K562 (cell line): ENCODE data around the gene PTGER3. TPM values are rescaled to one million over a fixed set of nuclear protein-coding genes. Genes with fewer than 3 reads are reported as not detected.

ENCODE experiments used
- ATAC-seq: fragments of 200-7000 bp; cut with Tn5 transposase; 3 replicates; pipeline ENCODE4 v1.9.1; 2020; ENCODE audit warnings: moderate library complexity
- BruUV-seq: library from RNA; stranded (reverse); fragments of 400-500 nt; replicated peaks from 2 replicates; lab custom pipeline; 2021; lab: Mats Ljungman, UMichigan
- CTCF ChIA-PET: fragments of 300-600 bp; formaldehyde crosslinking; extraction: SDS; loops from one replicate; lab custom pipeline; 2021; ENCODE audit warnings: low intra/inter-chr PET ratio; lab: Yijun Ruan, JAX
- POLR2A ChIA-PET: fragments of 300-600, 350-650 bp; sonication (Branson Sonifier 250); formaldehyde crosslinking; extraction: SDS; loops from one replicate; lab custom pipeline; 2021; ENCODE audit warnings: antibody characterized with exemption, inconsistent platforms; lab: Yijun Ruan, JAX
- DNase-seq, 4 experiments: peaks; one replicate each; pipeline versions ENCODE4 v3.0.0 to v3.0.0-alpha.2; 2011 to 2018; ENCODE audit warnings: low spot score in 3 of 4, mixed read lengths in 3 of 4; ENCODE audit errors: extremely low read depth in 1 of 4
- FAIRE-seq: peaks from 2 replicates; lab custom pipeline; 2011; peaks lifted over from hg19 to GRCh38; lab: Jason Lieb, UNC
- H2AFZ ChIP-seq: 2 replicates; pipeline ENCODE4 v1.6.0; 2011; ENCODE audit warnings: low read depth, low read length, control low read depth, inconsistent platforms
- H3K27ac ChIP-seq: fragments of 200-600 bp; 3 replicates; pipeline ENCODE4 v1.8.0; 2011; ENCODE audit warnings: low read depth, mild to moderate bottlenecking, control low read depth, inconsistent platforms, low read length, moderate library complexity, mixed read lengths; ENCODE audit errors: extremely low read depth
- H3K27me3 ChIP-seq, 2 experiments: fragments of 300-600 bp in 1 of 2; 2 replicates in 1 of 2; 3 replicates in 1 of 2; pipeline versions ENCODE4 v1.6.0 to v1.8.0; 2011; ENCODE audit warnings: inconsistent platforms in 2 of 2, low read length in 2 of 2, mild to moderate bottlenecking in 1 of 2, mixed read lengths in 1 of 2, moderate library complexity in 1 of 2; ENCODE audit not compliant: control insufficient read depth in 2 of 2, insufficient read depth in 2 of 2
- H3K36me3 ChIP-seq: fragments of 300-600 bp; 3 replicates; pipeline ENCODE4 v1.8.0; 2011; ENCODE audit warnings: mild to moderate bottlenecking, low read length, inconsistent platforms; ENCODE audit not compliant: control insufficient read depth, insufficient read depth
- H3K4me1 ChIP-seq, 2 experiments: fragments of 200-600 bp in 1 of 2; replicated peaks in 1 of 2; 2 replicates in 1 of 2; 3 replicates in 1 of 2; pipeline versions ENCODE4 v1.5.1 to v1.8.0; 2011; ENCODE audit warnings: inconsistent platforms in 2 of 2, low read length in 2 of 2, mild to moderate bottlenecking in 1 of 2, mixed read lengths in 1 of 2, moderate library complexity in 1 of 2; ENCODE audit not compliant: control insufficient read depth in 2 of 2, insufficient read depth in 2 of 2
- H3K4me2 ChIP-seq: 2 replicates; pipeline ENCODE4 v1.6.1; 2011; ENCODE audit warnings: low read length, control low read depth, inconsistent platforms, mixed read lengths; ENCODE audit not compliant: insufficient read depth
- H3K4me3 ChIP-seq: fragments of 200-600 bp; sonication (generic), shearing (Covaris generic); 2 replicates; pipeline ENCODE4 v1.5.1; 2016; ENCODE audit warnings: control low read depth, inconsistent platforms
- H3K79me2 ChIP-seq: fragments of 200-600 bp; 3 replicates; pipeline ENCODE4 v1.8.0; 2011; ENCODE audit warnings: low read length, inconsistent platforms; ENCODE audit not compliant: control insufficient read depth, insufficient read depth
- H3K9ac ChIP-seq, 2 experiments: 2 replicates each; pipeline versions ENCODE4 v1.6.0 to v1.6.1; 2011; ENCODE audit warnings: low read depth in 2 of 2, low read length in 2 of 2, control low read depth in 1 of 2, inconsistent platforms in 1 of 2, mild to moderate bottlenecking in 1 of 2, mixed read lengths in 1 of 2; ENCODE audit not compliant: insufficient read depth in 1 of 2
- H3K9me1 ChIP-seq: one replicate; pipeline ENCODE4 v1.6.0; 2011; ENCODE audit warnings: inconsistent platforms, mild to moderate bottlenecking, low read length, moderate library complexity; ENCODE audit not compliant: control insufficient read depth, insufficient read depth
- H3K9me3 ChIP-seq: replicated peaks from 2 replicates; pipeline ENCODE4 v1.5.1; 2011; ENCODE audit warnings: low read depth, low read length, inconsistent platforms; ENCODE audit not compliant: control insufficient read depth, insufficient read depth
- H4K20me1 ChIP-seq: replicated peaks from 2 replicates; pipeline ENCODE4 v1.6.1; 2011; ENCODE audit warnings: low read length, inconsistent platforms, mixed read lengths; ENCODE audit not compliant: control insufficient read depth, insufficient read depth
- BACH1 ChIP-seq: fragments of 200-800 bp; sonication (Bioruptor generic); IDR thresholded peaks from 2 replicates; pipeline ENCODE4 v1.6.1; 2016; ENCODE audit warnings: missing genetic modification characterization, missing compliant biosample characterization
- JUND ChIP-seq, 2 experiments: IDR thresholded peaks; 2 replicates in 1 of 2; 3 replicates in 1 of 2; pipeline ENCODE4 v1.6.1; 2011; ENCODE audit warnings: borderline replicate concordance in 2 of 2, low read depth in 2 of 2, low read length in 2 of 2, improper control_type of control experiment in 1 of 2, missing biosample characterization in 1 of 2, missing genetic modification characterization in 1 of 2, missing genetic modification reagents in 1 of 2
- PRPF4 ChIP-seq: fragments of 200-400 bp; formaldehyde crosslinking; IDR thresholded peaks from one replicate; pipeline ENCODE4 v1.6.1; 2017; ENCODE audit warnings: low read length, low read depth, mild to moderate bottlenecking; ENCODE audit not compliant: insufficient read depth, poor library complexity, severe bottlenecking
- ZNF551 ChIP-seq: fragments of 250-450 bp; sonication (Bioruptor Pico); IDR thresholded peaks from 2 replicates; pipeline ENCODE4 v1.5.0; 2021; ENCODE audit warnings: mild to moderate bottlenecking, moderate library complexity
- WGBS: fragments of 100-300 bp; shearing (Covaris generic); methylation state at CpG from one replicate; pipeline ENCODE4 v1.1.6; 2016; ENCODE audit warnings: low coverage, mixed read lengths; ENCODE audit not compliant: insufficient coverage; ENCODE audit errors: missing lambda C conversion rate; 5-methylcytosine and 5-hydroxymethylcytosine counted together
- in situ Hi-C: fragments of 300-500 bp; cut with MboI; formaldehyde crosslinking; loops from 4 replicates; pipeline ENCODE4 v1.15.0; 2018; ENCODE audit warnings: inconsistent platforms, mixed read lengths
- intact Hi-C: fragments of 100-400 bp; cut with micrococcal nuclease; formaldehyde crosslinking; loops from 2 replicates; pipeline ENCODE4 v1.14.2; 2022
- polyA plus RNA-seq, 8 experiments: library from polyadenylated mRNA; depleted of rRNA in 4 of 8; stranded (reverse) in 5 of 8; unstranded in 3 of 8; fragments of >200 nt; fragmentation: Nextera tagmentation in 2 of 8; fragmentation: Illumina TruSeq in 1 of 8; extraction: Ambion mirVana in 2 of 8; extraction: Trizol in 1 of 8; gene quantifications; 2 replicates each; pipeline versions ENCODE4 v1.2.1 to v1.2.3, GENCODE V29; 2011 to 2014; ENCODE audit warnings: inconsistent platforms in 1 of 8, missing spikeins in 1 of 8
- total RNA-seq, 7 experiments: library from RNA; depleted of rRNA in 6 of 7; stranded (reverse); fragments of >200 nt in 6 of 7; fragmentation: Illumina TruSeq in 2 of 7; extraction: Trizol in 2 of 7; gene quantifications; 2 replicates each; pipeline versions ENCODE4 v1.2.1 to v1.2.3, GENCODE V29; 2011 to 2021; ENCODE audit warnings: low replicate concordance in 1 of 7
- TF ChIP-seq, protein P1 (sequence below): sonication (generic); formaldehyde crosslinking; IDR thresholded peaks from 2 replicates; pipeline ENCODE4 v1.8.0; 2022; ENCODE audit warnings: missing genetic modification reagents, mild to moderate bottlenecking, moderate library complexity, borderline replicate concordance

PTGER3 gene
- total and polyA plus RNA-seq, 9 of the 15 experiments (the other 6 are each of a cell fraction or from before 2014, with no cell fraction given) = 3.8 to 28.5 (median 14.2) TPM

GRCh38 chr1:71041806-71042205, 5.8 kb downstream of the PTGER3 start:
- peak; percentile 11 for FAIRE-seq
- BruUV-seq = no TSS peak

More at GRCh38 chr1:71041806-71042205, 5.8 kb downstream of the PTGER3 start:
- 37% methylated on average over 2 of the region's 2 CpGs for WGBS
- TF ChIP-seq JUND (IDR thresholded peaks at IDR 0.05; ENCODE audit: borderline replicate concordance, low read depth, low read length) (no peak), JUND (tag; IDR thresholded peaks at IDR 0.05; ENCODE audit: borderline replicate concordance, low read depth, low read length) (0 out of 3 replicates have a peak, but pooled peaks have one; percentile 11), ZNF551 (CRISPR knock-in tag) (no peak), BACH1 (tag) (0 out of 2 replicates have a peak, but pooled peaks have one; percentile 36), PRPF4 (no peak)
- TF ChIP-seq, protein P1, sequence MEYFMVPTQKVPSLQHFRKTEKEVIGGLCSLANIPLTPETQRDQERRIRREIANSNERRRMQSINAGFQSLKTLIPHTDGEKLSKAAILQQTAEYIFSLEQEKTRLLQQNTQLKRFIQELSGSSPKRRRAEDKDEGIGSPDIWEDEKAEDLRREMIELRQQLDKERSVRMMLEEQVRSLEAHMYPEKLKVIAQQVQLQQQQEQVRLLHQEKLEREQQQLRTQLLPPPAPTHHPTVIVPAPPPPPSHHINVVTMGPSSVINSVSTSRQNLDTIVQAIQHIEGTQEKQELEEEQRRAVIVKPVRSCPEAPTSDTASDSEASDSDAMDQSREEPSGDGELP (CRISPR knock-in tag) = no peak
- Histone ChIP-seq H2AFZ (no peak overlapping the region), H3K4me1 (peaks cover 5 to 41% of the 10 kb centered on the region in 2 experiments), H3K36me3 (peaks cover 45% of the 10 kb centered on the region), H3K9me1 (no peaks in the 10 kb centered on the region), H3K9ac (peak overlapping the region in 1 of 2 experiments; percentile 39; a peak in 1 of 4 replicates), H3K27me3 (no peaks in the 10 kb centered on the region), H3K4me3 (no peak overlapping the region), H3K4me2 (no peak overlapping the region; the same call in 1 of the 2 replicates), H3K79me2 (peaks cover 95% of the 10 kb centered on the region), H3K27ac (peak overlapping the region; percentile 29; the same call in 2 of the 3 replicates), H4K20me1 (no peaks in the 10 kb centered on the region), H3K9me3 (no peaks in the 10 kb centered on the region)
- POLR2A ChIA-PET = no interaction called here
- in situ Hi-C loops = no loop called here
- no peak for ATAC-seq
- DNase-seq = no peak
- CTCF ChIA-PET = no interaction called here
- intact Hi-C loops = loop anchor here (10.0 kb wide), 1 partner anchor 287 kb away; no protein-coding TSS in a partner anchor
